GM12874 (cell line): Measurements from ENCODE around the gene CACNA2D2.

Experiments
- TF ChIP-seq, protein P1 (sequence below): IDR thresholded peaks from 2 replicates; pipeline ENCODE4 v1.5.1; 2011; ENCODE audit warnings: low read depth, mild to moderate bottlenecking, control low read depth, low read length, moderate library complexity; ENCODE audit not compliant: insufficient read depth

Gene CACNA2D2

DNA sequence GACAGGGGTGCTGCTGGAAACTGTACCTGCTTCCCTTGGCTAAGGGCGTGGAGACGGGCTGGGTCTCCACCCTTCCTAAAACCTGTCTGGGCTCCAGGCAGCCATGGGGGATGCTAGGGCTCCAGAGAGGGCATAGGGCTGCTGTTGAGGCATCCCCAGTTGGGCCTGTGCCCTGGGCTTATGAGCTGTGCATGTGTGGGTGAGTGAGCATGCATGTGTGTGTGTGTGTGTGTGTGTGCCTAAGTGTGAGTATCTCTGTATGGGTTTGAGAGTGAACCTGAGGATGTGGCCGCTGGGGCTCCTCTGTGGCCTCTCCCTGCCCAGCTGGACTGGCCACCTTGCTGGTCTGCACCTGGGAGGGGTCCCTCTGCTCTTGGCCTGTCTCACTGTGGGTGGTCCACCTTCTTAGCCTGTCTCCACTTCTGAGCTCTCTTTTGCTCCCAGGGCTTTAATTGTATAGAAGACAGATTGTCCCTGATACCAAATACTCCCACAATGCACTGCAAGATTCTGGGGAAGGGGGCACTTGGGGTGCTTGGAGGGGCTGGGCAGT lies 132.2 kb downstream of the CACNA2D2 start:
- TF ChIP-seq, protein P1, sequence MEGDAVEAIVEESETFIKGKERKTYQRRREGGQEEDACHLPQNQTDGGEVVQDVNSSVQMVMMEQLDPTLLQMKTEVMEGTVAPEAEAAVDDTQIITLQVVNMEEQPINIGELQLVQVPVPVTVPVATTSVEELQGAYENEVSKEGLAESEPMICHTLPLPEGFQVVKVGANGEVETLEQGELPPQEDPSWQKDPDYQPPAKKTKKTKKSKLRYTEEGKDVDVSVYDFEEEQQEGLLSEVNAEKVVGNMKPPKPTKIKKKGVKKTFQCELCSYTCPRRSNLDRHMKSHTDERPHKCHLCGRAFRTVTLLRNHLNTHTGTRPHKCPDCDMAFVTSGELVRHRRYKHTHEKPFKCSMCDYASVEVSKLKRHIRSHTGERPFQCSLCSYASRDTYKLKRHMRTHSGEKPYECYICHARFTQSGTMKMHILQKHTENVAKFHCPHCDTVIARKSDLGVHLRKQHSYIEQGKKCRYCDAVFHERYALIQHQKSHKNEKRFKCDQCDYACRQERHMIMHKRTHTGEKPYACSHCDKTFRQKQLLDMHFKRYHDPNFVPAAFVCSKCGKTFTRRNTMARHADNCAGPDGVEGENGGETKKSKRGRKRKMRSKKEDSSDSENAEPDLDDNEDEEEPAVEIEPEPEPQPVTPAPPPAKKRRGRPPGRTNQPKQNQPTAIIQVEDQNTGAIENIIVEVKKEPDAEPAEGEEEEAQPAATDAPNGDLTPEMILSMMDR: no peak

DNA sequence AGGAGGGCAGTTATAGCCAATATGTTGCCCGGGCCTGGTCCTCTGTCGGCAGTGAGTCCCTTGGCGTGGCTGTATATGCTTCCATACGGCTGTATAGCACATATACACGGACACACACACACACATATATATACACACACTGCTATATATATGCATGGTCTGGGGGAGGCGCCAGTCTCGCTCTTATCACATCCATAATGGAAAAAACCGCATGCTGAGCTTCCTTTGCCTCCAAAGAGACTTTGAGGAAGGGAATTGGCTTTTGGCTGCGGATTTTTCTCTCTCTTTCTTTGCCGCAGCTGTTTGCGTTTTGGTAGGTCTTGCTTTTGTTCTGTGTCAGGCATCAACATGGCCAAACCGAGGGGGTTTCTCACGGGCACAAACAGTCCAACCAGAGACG lies 132.8 kb downstream of the CACNA2D2 start:
- TF ChIP-seq, protein P1: no peak

DNA sequence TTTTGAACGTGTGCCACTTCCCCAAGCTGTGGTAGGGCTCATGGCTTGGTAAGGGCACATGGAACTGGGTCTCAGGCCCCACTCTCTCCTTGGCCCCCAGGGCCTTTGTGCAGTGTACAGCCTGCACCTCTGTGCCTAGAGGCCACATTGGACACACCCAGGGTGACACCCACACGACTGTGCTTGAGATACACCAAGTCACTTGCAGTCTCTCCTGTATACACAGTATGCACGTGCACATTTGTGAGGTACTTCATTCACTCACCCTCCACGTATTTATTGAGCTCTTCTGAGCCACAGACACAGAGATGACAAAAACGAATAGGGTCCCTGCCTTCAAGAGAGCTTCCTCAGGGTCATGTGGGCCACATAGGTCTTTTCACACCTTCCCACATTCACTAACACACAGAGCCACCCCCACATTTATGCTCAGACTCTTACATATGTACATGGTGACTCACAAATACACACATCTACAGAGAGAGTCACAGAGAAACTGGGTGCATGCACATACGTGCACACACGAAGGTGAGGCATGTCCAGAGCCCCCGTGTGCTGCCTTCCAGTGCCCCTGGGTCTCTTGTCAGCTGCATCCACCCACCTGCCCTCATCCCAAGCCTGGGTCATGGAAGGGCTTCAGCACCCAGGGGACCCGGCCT lies 134.3 kb downstream of the CACNA2D2 start:
- TF ChIP-seq, protein P1: no peak

DNA sequence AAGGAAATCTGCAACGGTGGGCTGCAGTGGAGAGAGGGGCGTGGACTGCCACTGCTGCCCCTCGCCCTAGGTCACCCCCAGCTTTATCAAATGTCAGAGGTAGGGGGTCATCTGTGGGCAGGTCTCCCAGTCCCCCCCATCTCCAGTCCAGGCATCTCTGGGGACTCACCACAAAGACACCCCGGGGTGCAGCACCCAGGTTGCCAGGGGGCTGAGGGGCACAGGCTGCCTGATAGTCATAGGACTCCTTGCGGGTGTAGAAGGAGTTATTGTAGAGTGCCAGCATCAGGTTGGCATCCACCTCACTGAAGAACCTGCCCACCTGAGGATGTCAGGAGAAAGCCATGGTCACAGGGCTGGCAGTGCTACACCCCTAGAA lies 137.6 kb downstream of the CACNA2D2 start:
- TF ChIP-seq, protein P1: no peak

DNA sequence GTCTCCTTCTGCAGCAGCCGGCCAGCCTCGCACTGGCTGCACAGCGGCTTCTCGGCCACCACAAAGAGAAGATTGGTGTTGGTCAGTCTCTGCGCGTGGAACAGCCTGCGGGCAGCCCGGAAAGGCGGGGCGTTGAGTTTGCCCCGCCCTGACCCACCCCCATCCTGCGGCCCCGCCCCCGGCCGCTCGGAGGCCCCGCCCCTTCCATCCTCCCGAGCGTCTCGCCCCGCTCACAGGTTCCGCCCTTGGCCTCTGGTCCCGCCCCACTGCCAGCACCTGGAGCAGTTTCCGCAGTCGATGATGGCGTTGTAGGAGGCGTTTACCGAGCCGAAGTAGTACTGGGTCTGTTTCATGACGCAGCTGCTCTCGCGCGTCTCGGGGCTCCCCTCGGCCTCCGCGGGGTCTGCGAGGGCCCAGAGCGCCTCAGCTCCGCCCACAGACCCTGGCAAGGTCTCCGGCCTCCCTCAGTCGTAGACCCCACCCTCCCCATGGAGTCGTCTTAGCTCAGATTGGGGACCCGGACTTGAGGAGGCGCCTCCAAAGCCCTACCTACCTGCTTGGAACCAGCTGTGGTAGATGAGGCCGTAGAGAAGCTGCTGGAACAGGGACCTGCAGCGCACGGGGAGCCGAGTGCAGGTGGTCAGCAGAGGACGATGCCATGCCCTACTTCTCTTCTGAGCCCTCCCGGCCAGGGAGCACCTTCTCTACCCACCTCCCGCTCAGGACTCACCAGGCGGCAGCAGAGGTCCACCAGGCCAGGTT lies 138.2 kb downstream of the CACNA2D2 start:
- TF ChIP-seq, protein P1: no peak

DNA sequence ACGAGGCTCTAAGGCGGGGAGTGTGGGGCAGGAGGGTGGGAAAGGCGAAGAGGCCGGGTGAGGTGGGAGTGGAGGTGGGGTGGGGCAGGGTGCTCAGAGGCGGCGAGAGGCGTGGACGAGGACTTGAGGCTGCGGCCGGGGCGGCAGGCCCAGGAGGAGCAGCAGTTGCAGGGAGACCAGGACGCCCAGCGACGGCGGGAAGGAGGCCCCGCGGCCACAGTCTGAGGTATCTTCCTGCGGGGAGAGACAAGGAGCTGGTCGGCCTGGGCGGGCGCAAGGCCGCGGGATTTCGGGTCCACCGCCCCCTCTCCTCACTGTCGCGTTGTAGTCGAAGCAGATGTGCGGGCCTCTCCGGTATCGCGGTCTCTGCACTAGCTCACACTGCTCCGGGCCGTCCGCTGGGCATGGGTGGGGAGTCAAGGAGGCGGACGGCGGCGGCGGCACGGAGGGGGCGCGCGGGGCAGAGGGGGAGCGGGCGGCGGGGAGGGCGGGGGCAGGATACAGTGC lies 138.8 kb downstream of the CACNA2D2 start:
- TF ChIP-seq, protein P1: no peak

DNA sequence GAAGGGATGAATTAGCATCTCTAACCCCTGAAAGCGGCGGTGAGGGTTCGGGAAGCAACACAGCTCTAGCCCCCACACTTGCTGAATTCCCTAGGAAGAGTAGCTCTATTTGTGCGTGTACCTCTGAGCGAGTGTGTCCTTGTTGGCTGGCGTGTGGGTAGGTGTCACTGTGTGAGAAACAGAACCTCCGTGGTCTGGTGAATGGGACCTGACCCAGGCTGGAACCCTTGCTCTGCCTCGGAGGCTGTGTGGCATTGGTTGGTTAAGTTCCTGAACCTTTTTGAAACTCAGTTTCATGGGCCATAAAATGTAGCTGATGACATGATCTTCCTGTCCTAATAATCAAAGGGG lies 143.7 kb downstream of the CACNA2D2 start:
- TF ChIP-seq, protein P1: no peak
